HEK293 (cell line): Measurements from ENCODE around the gene CCDC14.

Experiments
- TRIM28 ChIP-seq: IDR thresholded peaks from 2 replicates; pipeline ENCODE4 v1.6.1; 2011; ENCODE audit warnings: low read length, control low read depth, borderline replicate concordance
- WT1 ChIP-seq: fragments of 450-650 bp; formaldehyde crosslinking; IDR thresholded peaks from 2 replicates; pipeline ENCODE4 v1.5.1; 2016; ENCODE audit warnings: missing biosample characterization, missing genetic modification characterization
- YY1 ChIP-seq: fragments of 450-650 bp; formaldehyde crosslinking; IDR thresholded peaks from 2 replicates; pipeline ENCODE4 v1.5.1; 2018; ENCODE audit warnings: missing biosample characterization, missing genetic modification characterization
- ZNF324 ChIP-seq: fragments of 450-650 bp; formaldehyde crosslinking; IDR thresholded peaks from 2 replicates; pipeline ENCODE4 v1.5.1; 2016; ENCODE audit warnings: missing biosample characterization, missing genetic modification characterization
- ZNF518A ChIP-seq: fragments of 450-650 bp; formaldehyde crosslinking; conservative IDR thresholded peaks from 2 replicates; pipeline ENCODE4 v1.5.1; 2016; ENCODE audit warnings: low read depth, missing biosample characterization, missing genetic modification characterization
- ZNF580 ChIP-seq: fragments of 450-650 bp; formaldehyde crosslinking; IDR thresholded peaks from 2 replicates; pipeline ENCODE4 v1.5.1; 2016; ENCODE audit warnings: missing biosample characterization, missing genetic modification characterization
- ZNF596 ChIP-seq: fragments of 450-650 bp; IDR thresholded peaks from 2 replicates; pipeline ENCODE4 v1.5.0; 2018; ENCODE audit warnings: missing biosample characterization, mild to moderate bottlenecking, missing genetic modification characterization, moderate library complexity
- ZNF621 ChIP-seq: fragments of 450-650 bp; formaldehyde crosslinking; IDR thresholded peaks from 2 replicates; pipeline ENCODE4 v1.5.1; 2017; ENCODE audit warnings: missing biosample characterization, missing genetic modification characterization
- ZNF660 ChIP-seq: fragments of 450-650 bp; IDR thresholded peaks from 2 replicates; pipeline ENCODE4 v1.5.1; 2018; ENCODE audit warnings: missing biosample characterization, mild to moderate bottlenecking, missing genetic modification characterization
- TF ChIP-seq, protein P1 (sequence below): fragments of 450-650 bp; formaldehyde crosslinking; IDR thresholded peaks from 2 replicates; pipeline ENCODE4 v1.5.1; 2016; ENCODE audit warnings: missing biosample characterization, missing genetic modification characterization
- TF ChIP-seq, protein P2 (sequence below): fragments of 450-650 bp; formaldehyde crosslinking; IDR thresholded peaks from 2 replicates; pipeline ENCODE4 v1.5.1; 2016; ENCODE audit warnings: missing biosample characterization, missing genetic modification characterization

- TF ChIP-seq, protein P1, sequence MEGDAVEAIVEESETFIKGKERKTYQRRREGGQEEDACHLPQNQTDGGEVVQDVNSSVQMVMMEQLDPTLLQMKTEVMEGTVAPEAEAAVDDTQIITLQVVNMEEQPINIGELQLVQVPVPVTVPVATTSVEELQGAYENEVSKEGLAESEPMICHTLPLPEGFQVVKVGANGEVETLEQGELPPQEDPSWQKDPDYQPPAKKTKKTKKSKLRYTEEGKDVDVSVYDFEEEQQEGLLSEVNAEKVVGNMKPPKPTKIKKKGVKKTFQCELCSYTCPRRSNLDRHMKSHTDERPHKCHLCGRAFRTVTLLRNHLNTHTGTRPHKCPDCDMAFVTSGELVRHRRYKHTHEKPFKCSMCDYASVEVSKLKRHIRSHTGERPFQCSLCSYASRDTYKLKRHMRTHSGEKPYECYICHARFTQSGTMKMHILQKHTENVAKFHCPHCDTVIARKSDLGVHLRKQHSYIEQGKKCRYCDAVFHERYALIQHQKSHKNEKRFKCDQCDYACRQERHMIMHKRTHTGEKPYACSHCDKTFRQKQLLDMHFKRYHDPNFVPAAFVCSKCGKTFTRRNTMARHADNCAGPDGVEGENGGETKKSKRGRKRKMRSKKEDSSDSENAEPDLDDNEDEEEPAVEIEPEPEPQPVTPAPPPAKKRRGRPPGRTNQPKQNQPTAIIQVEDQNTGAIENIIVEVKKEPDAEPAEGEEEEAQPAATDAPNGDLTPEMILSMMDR = no peak
- TF ChIP-seq ZNF518A (tag by site-specific recombination) = no peak
- no peak for TF ChIP-seq ZNF596 (tag by site-specific recombination)
- TF ChIP-seq, protein P2, sequence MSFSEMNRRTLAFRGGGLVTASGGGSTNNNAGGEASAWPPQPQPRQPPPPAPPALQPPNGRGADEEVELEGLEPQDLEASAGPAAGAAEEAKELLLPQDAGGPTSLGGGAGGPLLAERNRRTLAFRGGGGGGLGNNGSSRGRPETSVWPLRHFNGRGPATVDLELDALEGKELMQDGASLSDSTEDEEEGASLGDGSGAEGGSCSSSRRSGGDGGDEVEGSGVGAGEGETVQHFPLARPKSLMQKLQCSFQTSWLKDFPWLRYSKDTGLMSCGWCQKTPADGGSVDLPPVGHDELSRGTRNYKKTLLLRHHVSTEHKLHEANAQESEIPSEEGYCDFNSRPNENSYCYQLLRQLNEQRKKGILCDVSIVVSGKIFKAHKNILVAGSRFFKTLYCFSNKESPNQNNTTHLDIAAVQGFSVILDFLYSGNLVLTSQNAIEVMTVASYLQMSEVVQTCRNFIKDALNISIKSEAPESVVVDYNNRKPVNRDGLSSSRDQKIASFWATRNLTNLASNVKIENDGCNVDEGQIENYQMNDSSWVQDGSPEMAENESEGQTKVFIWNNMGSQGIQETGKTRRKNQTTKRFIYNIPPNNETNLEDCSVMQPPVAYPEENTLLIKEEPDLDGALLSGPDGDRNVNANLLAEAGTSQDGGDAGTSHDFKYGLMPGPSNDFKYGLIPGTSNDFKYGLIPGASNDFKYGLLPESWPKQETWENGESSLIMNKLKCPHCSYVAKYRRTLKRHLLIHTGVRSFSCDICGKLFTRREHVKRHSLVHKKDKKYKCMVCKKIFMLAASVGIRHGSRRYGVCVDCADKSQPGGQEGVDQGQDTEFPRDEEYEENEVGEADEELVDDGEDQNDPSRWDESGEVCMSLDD (tag by site-specific recombination) = no peak
- no peak for TF ChIP-seq ZNF660
- no peak for TF ChIP-seq ZNF621 (tag by site-specific recombination)
- TF ChIP-seq ZNF580 (tag by site-specific recombination) = no peak
- no peak for TF ChIP-seq TRIM28
- TF ChIP-seq ZNF324 (tag by site-specific recombination) = no peak
- TF ChIP-seq WT1 (tag by site-specific recombination) = no peak
- no peak for TF ChIP-seq YY1
Measured at GRCh38 chr3:123876858-123877257, 84.2 kb downstream of the CCDC14 start.
